ENCODE measurements around the gene GPR39.
A peak's percentile ranks its signal among the peaks of the same experiment; 100 is the strongest.

Gene GPR39

DNA sequence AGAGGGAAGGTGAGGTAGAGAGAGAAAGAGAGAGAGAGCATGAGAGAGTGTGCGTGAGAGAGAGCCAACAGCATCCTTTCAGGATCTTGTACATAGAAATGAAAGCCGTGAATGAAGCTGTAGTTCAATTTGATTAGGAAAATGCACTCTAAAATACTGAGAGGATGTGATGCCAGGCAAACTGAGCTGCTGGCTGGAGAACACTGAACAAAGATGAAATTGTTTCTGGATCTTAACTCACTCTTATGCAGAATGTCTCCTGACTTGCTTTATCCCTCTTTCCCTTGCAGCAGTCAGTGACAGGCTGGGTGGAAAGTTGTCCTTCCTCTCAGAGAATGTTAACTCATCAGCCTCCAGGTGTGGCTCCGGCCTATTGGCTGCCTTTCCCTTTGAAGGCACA lies 242.7 kb downstream of the GPR39 start:
- no peak for DNase-seq (ENCODE audit: insufficient read length, low spot score)
- FAIRE-seq, result no peak
- TF ChIP-seq POLR2A (IDR thresholded peaks at IDR 0.05; ENCODE audit: low read depth, low read length), result no peak

DNA sequence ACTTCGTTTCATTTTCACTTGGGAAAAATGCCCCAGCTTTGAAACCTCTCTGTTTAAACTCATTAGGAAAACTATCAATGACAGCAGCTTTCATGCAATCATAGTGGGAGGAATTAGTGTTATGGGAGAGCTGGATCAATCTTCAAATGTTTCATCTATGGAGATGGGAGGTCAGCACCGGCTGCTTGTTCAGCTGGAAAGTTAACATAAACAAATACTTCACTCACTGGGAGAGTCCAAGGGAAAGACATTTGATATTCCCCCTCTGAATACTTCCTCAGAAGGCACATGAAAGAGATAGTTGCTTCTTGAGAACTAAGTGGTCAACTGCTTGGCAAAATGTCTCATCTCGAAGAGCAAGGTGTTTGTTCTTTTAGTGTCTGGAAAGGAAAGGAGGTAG lies 246.1 kb downstream of the GPR39 start:
- no peak for TF ChIP-seq POLR2A (IDR thresholded peaks at IDR 0.05; ENCODE audit: low read depth, low read length)
- FAIRE-seq (no peak), DNase-seq (ENCODE audit: insufficient read length, low spot score) (no peak)

DNA sequence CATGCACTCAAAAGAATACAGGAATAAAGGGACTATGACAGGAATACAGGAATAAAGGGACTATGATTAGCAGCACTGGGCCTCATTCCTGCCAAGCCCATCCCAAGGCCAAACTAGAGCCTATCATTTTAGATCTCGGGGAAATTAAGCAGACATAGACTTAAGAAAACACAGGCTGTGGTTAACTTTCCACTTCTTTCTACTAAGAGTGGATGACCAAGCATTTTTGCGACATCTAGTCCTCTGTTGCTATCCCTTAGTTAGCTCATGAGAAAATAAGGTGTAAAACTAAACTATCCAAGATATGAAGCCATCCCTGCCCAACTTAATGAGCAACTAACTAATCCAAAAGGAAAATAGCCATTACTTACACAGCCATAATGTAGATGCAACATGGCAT lies 247.5 kb downstream of the GPR39 start:
- DNase-seq (ENCODE audit: insufficient read length, low spot score) (no peak), FAIRE-seq (no peak)
- no peak for TF ChIP-seq POLR2A (IDR thresholded peaks at IDR 0.05; ENCODE audit: low read depth, low read length)

DNA sequence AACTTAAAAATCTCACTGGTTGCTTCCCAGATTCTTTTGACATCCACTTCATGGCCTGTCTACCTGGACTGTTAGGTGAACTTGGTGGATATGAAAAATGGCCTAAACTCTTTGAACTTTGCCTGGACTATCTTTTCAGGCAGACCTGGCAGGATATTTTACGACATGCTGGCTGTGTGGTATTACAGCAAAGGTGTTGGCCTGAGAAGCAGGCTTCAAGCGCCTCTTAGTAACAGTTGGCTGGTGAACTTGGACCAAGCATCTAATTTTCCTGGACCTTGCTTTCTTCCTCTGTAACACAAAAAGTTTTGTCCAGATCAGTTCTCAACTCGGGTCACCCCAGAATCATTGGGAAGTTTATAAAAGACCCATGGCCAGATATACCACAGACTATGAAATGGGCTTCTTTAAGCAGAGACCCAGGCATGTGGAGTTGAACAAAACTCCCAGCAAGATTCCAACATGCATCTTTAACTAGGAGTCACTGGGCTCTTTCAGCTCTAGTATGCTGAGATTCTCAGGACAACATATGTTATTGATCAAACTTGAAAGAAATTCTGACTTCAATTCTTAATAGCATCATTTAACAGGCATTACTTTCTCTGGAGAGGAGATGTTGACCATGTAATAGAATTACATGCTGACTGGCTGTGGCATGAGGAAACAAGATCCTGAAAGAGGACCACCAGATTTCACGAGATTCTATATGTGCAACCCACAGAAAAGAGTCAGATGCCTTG lies 249.0 kb downstream of the GPR39 start:
- TF ChIP-seq POLR2A (IDR thresholded peaks at IDR 0.05; ENCODE audit: low read depth, low read length), result no peak
- FAIRE-seq, result no peak
- DNase-seq (ENCODE audit: insufficient read length, low spot score), result no peak

DNA sequence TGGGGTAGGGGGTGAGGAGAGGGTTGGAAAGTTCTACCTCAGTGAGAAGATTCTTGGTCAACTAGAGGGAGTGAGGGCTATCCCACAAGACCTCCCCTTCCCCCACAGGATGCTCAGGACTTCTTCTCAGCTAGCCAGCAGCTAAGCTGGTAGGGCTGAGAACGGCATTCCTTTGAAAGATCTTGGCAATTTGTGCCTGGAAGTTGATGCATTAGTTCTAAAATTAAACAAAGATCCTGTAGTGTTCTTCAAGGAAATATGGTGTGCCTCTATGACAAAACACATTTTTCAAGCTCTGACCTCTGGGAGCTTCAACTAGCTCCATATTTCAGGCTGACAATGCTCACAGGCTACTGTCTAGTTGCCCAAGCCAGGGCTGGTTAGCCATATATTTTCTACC lies 251.1 kb downstream of the GPR39 start:
- no peak for TF ChIP-seq POLR2A (IDR thresholded peaks at IDR 0.05; ENCODE audit: low read depth, low read length)
- no peak for FAIRE-seq
- no peak for DNase-seq (ENCODE audit: insufficient read length, low spot score)

DNA sequence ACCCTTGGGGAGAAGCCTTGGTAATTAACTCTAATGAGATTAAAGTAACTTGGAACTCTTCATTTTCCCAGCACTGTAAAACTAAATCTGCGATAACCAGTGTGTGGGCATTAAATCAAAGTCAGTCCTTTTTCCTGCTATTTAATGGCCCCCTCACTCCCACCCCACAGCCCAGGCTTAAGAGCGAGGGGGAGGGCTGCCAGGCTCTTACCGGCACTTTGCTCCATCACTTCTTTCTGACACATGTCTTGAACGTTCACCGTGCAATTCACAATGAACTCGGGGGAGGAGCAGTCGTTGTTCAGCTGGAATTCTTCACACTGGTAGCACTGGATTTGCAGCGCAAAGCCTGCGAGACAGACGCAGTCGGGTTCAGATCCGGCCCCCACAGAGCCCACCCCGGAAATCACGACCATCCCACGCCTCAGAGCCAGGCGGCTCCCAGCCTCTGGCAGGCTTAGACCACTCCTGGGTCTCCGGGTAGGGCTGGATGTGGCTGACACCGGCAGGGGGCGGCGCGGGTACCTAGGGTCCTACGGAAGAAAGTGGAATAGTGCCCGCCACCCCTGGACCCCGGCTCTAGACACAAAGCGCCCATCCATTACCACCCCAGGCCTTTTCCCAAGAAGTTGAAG lies 251.7 kb downstream of the GPR39 start:
- DNase-seq (ENCODE audit: insufficient read length, low spot score) (no peak), FAIRE-seq (no peak)
- no peak for TF ChIP-seq POLR2A (IDR thresholded peaks at IDR 0.05; ENCODE audit: low read depth, low read length)

DNA sequence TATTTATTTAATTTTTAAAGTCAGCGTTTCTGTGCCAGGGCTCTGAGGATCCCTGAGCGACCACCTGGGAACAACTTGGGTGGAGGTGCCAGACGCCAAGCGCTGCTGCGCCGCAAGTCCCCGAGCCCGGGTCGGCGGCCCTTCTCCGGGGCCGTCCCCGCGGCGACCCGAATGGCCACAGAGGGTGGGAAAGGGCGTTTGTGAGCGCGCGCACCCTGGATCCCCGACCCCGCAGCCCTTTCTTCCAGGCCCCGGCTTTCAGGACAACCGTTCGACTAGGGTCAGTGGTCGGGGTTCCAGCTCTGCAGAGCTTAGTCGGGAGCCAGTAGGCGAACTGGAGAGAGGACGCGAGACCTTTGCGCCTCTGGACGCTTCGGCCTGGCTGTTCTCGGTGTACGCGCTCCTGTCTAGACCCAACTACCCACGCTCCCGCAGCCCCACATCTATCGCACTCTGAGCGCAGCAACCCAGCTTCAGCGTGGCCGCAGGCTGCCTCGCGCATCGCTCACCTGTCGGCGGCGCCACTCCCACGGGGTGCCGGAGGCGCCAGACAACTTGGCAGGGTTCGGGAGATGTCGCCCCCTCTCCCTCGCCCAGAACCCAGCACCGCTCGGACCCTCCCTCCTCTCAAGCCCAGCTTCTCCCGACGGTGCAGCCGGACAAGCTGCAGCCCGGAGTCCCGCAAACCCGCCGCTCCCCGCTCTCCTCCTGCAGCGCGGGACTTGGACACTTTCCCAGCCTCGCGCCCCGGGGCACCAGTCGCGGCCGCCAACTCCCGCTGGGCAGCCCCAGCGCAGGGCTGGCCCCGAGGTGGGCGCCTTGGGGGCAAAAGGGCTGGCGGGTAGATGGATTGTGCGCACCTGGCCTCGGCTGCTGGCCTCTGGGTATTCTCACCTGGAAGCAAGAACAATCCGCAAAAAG lies 252.6 kb downstream of the GPR39 start:
- DNase-seq (ENCODE audit: insufficient read length, low spot score), result no peak
- FAIRE-seq, result no peak
- TF ChIP-seq POLR2A (IDR thresholded peaks at IDR 0.05; ENCODE audit: low read depth, low read length), result no peak

DNA sequence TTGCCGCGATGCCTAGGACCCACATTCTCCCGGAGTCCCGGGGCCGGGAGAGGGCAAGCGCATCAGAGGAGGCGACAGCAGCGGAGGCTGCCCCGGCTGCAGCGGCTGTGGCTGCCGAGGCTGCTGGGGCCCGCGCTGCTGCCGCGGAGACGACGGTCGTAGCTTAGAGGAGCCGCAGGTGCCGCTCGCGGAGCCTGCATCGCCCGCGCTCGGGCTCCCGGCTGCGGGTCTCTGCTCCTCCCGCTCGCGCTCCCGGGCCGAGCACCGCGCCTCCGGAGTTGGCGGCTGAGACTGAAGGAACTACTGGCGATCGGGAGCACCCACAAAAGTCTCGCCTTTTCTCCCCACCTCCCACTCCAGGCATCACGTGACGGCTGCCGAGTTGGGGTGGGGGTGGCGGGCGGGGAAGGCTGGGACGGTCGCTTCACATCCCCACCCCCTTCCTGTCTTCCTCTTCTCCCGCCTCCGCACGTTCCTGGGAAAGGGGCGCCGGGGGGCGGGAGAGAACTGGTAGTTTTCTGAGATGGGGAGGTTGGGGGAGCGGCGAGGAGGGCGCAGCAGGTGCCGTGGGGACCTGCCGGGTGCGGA lies 253.4 kb downstream of the GPR39 start, which contains the start of gene LYPD1:
TSS of gene LYPD1 (minus strand) at position 298 of the 588 bp plus-strand sequence. CDS start at position 25, 273 bp downstream.
- no peak for TF ChIP-seq POLR2A (IDR thresholded peaks at IDR 0.05; ENCODE audit: low read depth, low read length)
- DNase-seq (ENCODE audit: insufficient read length, low spot score), result peak; percentile 26
- no peak for FAIRE-seq

DNA sequence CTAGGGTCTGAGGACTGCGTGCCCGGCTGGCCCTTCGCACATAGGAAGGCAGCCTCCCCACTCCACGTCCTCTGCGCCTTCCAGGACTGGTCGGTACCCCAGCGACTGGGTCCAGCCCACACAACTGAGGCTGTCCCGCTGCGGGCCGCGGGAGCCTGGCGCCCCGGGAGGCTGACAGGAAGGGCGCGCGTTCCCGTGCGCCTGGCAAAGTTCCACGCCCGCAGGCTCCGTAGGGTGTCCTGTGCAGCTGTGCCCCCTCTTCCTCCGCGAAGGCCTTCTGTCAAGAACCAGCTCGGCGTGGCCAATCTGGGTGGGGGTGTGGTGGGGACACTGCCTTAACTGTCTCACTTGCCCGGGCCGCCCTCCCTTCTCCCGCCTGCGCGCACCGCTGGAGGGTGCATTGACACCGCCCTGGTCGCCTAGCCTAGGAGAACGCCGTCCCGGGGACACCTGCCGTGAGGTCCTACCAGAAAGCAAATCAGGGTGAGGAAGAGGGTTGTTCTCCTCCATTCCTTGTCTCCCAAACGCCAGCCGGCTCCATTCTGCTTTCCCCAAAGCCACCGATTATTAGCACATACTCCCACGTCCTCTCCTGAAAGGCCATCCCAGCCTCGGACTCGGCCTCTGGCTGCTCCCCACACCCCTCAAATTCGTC lies 254.0 kb downstream of the GPR39 start:
- DNase-seq (ENCODE audit: insufficient read length, low spot score) (peak; percentile 38), FAIRE-seq (no peak)
- no peak for TF ChIP-seq POLR2A (IDR thresholded peaks at IDR 0.05; ENCODE audit: low read depth, low read length)

DNA sequence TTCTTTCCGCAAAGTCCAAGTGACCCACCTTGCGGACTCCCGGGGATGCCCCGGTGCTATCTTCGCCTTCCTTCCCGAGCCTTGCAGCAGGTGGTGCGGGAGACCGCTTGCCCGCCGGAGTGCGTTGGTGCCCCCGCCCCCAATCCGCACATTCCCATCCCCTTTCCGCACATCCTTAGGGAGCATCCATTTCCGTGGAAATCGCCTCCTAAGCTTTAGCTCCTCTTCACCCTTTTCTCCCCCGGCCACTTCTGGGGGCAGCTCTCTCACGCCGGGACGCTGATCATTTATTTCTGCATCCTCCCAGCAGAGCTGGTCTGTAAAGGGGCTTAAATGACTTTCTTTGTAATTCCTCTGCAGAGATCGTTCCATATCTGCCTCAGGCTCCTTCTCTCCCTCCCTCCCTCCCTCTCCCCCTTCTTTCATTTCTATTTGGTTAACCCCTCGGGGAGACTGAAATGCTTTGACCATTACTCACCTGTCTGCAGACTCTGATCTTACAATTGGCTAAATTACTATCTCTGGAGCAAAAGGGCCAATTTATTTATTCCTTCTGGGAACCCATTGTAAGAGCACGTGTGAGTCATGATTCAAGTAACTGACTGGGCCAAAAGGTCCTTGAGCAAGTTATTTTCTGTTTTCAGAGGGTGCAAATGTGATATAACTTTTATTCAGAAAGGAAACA lies 254.7 kb downstream of the GPR39 start:
- FAIRE-seq, result peak; percentile 70
- DNase-seq (ENCODE audit: insufficient read length, low spot score), result peak; percentile 45
- no peak for TF ChIP-seq POLR2A (IDR thresholded peaks at IDR 0.05; ENCODE audit: low read depth, low read length)

DNA sequence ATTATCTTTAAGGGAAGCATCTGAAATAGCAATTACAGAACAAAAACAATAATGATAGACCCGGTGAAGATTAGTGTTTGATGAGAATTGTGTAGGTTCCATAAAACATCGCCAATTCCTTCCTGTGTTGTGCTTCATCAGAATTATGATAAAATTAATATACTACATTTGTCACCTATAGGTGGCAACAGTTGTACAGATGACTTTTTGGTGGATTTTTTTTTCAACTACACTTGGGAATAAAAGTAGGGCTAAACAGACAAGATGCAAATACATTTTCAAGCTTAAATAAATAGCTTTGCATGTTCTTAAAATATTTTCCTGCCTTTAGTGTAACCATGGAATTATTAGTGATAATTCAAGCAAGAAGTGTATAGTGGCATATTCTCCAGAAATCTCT lies 260.4 kb downstream of the GPR39 start:
- no peak for DNase-seq (ENCODE audit: insufficient read length, low spot score)
- TF ChIP-seq POLR2A (IDR thresholded peaks at IDR 0.05; ENCODE audit: low read depth, low read length), result no peak
- no peak for FAIRE-seq

DNA sequence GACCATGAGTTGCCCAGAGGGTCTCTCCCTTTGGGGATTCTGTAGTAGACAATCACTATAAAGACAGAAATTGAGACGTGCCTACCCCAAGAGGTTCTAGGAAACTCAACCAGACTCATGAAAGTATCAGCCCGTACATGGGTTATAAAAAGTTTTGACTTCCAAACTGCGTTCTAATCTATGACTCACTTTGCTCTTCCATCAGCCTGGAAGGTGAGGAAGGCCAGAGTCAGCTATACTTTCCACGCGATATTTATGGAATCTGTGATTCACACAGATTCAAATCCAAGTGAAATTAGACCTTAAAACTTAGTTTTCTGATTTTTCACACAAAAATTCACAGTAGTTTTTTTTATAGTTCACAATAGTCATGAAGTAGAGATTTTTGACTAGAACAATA lies 261.1 kb downstream of the GPR39 start:
- TF ChIP-seq POLR2A (IDR thresholded peaks at IDR 0.05; ENCODE audit: low read depth, low read length), result no peak
- no peak for DNase-seq (ENCODE audit: insufficient read length, low spot score)
- peak; percentile 95 for FAIRE-seq

DNA sequence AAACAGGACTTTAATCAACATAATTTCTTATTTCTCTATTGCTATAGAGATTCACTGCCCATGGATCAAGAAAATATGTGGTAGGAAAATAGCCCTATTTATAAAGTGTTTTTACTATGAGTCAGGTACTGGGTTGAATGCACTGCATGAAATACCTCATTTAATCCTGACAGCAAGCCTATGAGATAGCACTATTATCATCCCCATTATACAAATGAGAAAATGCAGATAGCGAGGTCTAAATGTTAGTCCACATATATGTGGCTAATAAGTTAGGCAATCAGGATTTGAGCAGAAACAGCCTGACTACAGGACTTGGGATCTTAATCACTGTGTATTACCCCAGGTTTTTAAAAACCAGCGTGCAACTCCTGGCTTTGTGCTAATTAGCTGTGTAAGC lies 261.9 kb downstream of the GPR39 start:
- no peak for DNase-seq (ENCODE audit: insufficient read length, low spot score)
- TF ChIP-seq POLR2A (IDR thresholded peaks at IDR 0.05; ENCODE audit: low read depth, low read length), result no peak
- peak; percentile 45 for FAIRE-seq

Measured in H54 (cell line).